Thyroid gland (tissue), 4 donors: ENCODE measurements around the gene DOLK. TPM values are rescaled to one million over a fixed set of nuclear protein-coding genes. Genes with fewer than 3 reads are reported as not detected.
"Not testable (repeated sequence)": the region's sequence is repeated elsewhere in the genome, so short reads cannot be mapped to it uniquely, and the experiment has no call there.

Source experiments
- DNase-seq, 2 donors: peaks; one replicate each; pipeline ENCODE4 v3.0.0-alpha.2; 2019
- H3K27ac ChIP-seq, 3 donors: fragments of 200-600 bp; sonication (generic); 1 replicate in 2 of 3; 2 replicates in 1 of 3; pipeline ENCODE4 v1.5.1; 2016 to 2019; ENCODE audit warnings: mild to moderate bottlenecking in 1 of 3, moderate library complexity in 1 of 3
- H3K27me3 ChIP-seq: fragments of 200-600 bp; sonication (generic); one replicate; pipeline ENCODE4 v1.5.1; 2019
- H3K36me3 ChIP-seq, 2 donors: fragments of 200-600 bp; sonication (generic); one replicate each; pipeline ENCODE4 v1.5.1; 2016 to 2019
- H3K4me1 ChIP-seq, 2 donors: fragments of 200-600 bp; sonication (generic); one replicate each; pipeline ENCODE4 v1.5.1; 2017 to 2019
- H3K4me3 ChIP-seq, 3 donors: fragments of 200-600 bp; sonication (generic); replicated peaks in 1 of 3; 1 replicate in 2 of 3; 2 replicates in 1 of 3; pipeline ENCODE4 v1.5.1; 2016; ENCODE audit warnings: mild to moderate bottlenecking in 1 of 3
- H3K9me3 ChIP-seq: fragments of 200-600 bp; sonication (generic); one replicate; pipeline ENCODE4 v1.5.1; 2017
- POLR2A ChIP-seq, 2 donors: fragments of 450-650 bp; IDR thresholded peaks; one replicate each; pipeline ENCODE4 v1.6.1; 2017; ENCODE audit warnings: antibody characterized with exemption in 2 of 2, mild to moderate bottlenecking in 2 of 2, moderate library complexity in 1 of 2
- WGBS, 2 donors: methylation state at CpG; one replicate each; pipeline ENCODE4 v1.1.5; 2017; 5-methylcytosine and 5-hydroxymethylcytosine counted together
- intact Hi-C: fragments of 100-400 bp; cut with DNase I; formaldehyde crosslinking; loops from one replicate; pipeline ENCODE4 v1.15.1; 2023
- total RNA-seq, 4 donors: library from RNA; depleted of rRNA; stranded (reverse); fragments of >200 nt; gene quantifications; one replicate each; pipeline ENCODE4 v1.2.3, GENCODE V29; 2016
- TF ChIP-seq, protein P1 (sequence below), 6 experiments: fragments of 200-600 bp in 3 of 6; fragments of 450-650 bp in 3 of 6; sonication (generic) in 3 of 6; IDR thresholded peaks; one replicate each; pipeline ENCODE4 v1.5.1; 2016 to 2019; ENCODE audit warnings: antibody characterized with exemption in 6 of 6, mild to moderate bottlenecking in 2 of 6, inconsistent platforms in 1 of 6, moderate library complexity in 1 of 6

DOLK gene
- total RNA-seq, 4 donors from 2014 or later = 21.1 to 25.2 (median 22.2) TPM

GRCh38 chr9:128983536-128983935 lies 36.1 kb upstream of the DOLK start:
- Histone ChIP-seq H3K4me1 (no peaks in the 10 kb centered on the region), H3K27ac (no peak overlapping the region), H3K4me3 (no peak overlapping the region), H3K27me3 (no peaks in the 10 kb centered on the region), H3K9me3 (no peaks in the 10 kb centered on the region), H3K36me3 (peaks cover 57 to 90% of the 10 kb centered on the region in 2 donors)
- TF ChIP-seq, protein P1, sequence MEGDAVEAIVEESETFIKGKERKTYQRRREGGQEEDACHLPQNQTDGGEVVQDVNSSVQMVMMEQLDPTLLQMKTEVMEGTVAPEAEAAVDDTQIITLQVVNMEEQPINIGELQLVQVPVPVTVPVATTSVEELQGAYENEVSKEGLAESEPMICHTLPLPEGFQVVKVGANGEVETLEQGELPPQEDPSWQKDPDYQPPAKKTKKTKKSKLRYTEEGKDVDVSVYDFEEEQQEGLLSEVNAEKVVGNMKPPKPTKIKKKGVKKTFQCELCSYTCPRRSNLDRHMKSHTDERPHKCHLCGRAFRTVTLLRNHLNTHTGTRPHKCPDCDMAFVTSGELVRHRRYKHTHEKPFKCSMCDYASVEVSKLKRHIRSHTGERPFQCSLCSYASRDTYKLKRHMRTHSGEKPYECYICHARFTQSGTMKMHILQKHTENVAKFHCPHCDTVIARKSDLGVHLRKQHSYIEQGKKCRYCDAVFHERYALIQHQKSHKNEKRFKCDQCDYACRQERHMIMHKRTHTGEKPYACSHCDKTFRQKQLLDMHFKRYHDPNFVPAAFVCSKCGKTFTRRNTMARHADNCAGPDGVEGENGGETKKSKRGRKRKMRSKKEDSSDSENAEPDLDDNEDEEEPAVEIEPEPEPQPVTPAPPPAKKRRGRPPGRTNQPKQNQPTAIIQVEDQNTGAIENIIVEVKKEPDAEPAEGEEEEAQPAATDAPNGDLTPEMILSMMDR (IDR thresholded peaks at IDR 0.05) = no peak
- no peak for TF ChIP-seq POLR2A (IDR thresholded peaks at IDR 0.05)
- DNase-seq = no peak
- 97 to 98% methylated on average over 8 of the region's 8 CpGs for WGBS, 2 donors
- intact Hi-C loops = no loop called here

GRCh38 chr9:128979111-128979510 lies 31.7 kb upstream of the DOLK start:
- 91 to 95% methylated on average over 3 of the region's 3 CpGs for WGBS, 2 donors
- TF ChIP-seq, protein P1 (IDR thresholded peaks at IDR 0.05) = no peak
- no peak for TF ChIP-seq POLR2A (IDR thresholded peaks at IDR 0.05)
- no peaks in the 10 kb centered on the region for H3K27me3 ChIP-seq
- no peaks in the 10 kb centered on the region for H3K4me1 ChIP-seq
- no peak overlapping the region for H3K27ac ChIP-seq
- no peak for DNase-seq
- intact Hi-C loops = no loop called here
- H3K36me3 ChIP-seq = peaks cover 46 to 69% of the 10 kb centered on the region in 2 donors
- H3K9me3 ChIP-seq = no peaks in the 10 kb centered on the region
- no peak overlapping the region for H3K4me3 ChIP-seq

DNA sequence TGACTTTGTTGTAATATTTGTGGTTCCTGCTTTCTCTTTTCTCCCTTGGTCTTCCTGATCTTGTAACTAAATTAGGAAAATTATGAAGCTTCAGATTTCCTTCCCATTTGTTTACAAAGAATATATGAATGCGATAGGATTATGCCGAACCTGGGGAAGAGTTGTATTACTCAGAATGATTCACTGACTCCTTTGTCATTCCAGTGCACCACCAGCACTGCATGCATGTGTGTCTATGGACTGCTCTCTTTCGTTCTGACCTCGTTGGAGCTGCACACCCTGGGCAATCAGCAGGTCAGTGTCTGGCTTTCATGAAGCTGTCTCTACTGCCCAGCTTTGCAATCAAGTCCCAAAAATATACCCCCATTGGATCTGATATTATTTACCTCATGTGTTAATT lies 25.6 kb upstream of the DOLK start:
- DNase-seq = no peak
- TF ChIP-seq, protein P1 (IDR thresholded peaks at IDR 0.05) = no peak
- no peak for TF ChIP-seq POLR2A (IDR thresholded peaks at IDR 0.05)
- intact Hi-C loops = no loop called here
- H3K36me3 ChIP-seq = peaks cover 48 to 70% of the 10 kb centered on the region in 2 donors
- no peak overlapping the region for H3K27ac ChIP-seq
- H3K27me3 ChIP-seq = no peaks in the 10 kb centered on the region
- no peaks in the 10 kb centered on the region for H3K9me3 ChIP-seq
- no peak overlapping the region for H3K4me3 ChIP-seq
- 90 to 92% methylated on average over 4 of the region's 4 CpGs for WGBS, 2 donors
- H3K4me1 ChIP-seq = no peaks in the 10 kb centered on the region

GRCh38 chr9:128969491-128969890 lies 22.1 kb upstream of the DOLK start:
- 94 to 96% methylated on average over 5 of the region's 5 CpGs for WGBS, 2 donors
- Histone ChIP-seq H3K36me3 (peaks cover 43 to 51% of the 10 kb centered on the region in 2 donors), H3K4me1 (no peaks in the 10 kb centered on the region), H3K27me3 (no peaks in the 10 kb centered on the region), H3K27ac (no peak overlapping the region), H3K4me3 (no peak overlapping the region), H3K9me3 (no peaks in the 10 kb centered on the region)
- intact Hi-C loops = no loop called here
- TF ChIP-seq POLR2A (IDR thresholded peaks at IDR 0.05) = no peak
- TF ChIP-seq, protein P1 (IDR thresholded peaks at IDR 0.05) = no peak
- DNase-seq = no peak

DNA sequence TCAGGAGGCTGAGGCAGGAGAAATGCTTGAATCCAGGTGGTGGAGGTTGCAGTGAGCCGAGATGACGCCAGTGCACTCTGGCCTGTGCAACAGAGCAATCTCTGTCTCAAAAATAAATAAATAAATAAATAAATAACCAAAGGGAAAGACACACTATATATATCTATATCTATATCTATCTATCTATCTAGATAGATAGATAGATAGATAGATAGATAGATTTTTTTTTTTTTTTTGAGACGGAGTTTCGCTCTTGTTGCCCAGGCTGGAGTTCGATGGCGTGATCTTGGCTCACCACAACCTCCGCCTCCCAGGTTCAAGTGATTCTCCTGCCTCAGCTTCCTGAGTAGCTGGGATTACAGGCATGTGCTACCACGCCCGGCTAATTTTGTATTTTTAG lies 14.0 kb upstream of the DOLK start:
- peaks cover 21 to 42% of the 10 kb centered on the region in 2 donors for H3K36me3 ChIP-seq
- H3K9me3 ChIP-seq, intact Hi-C loops, H3K4me3 ChIP-seq, H3K4me1 ChIP-seq, H3K27me3 ChIP-seq, DNase-seq, H3K27ac ChIP-seq: not testable (repeated sequence)
- WGBS, 2 donors = 93 to 98% methylated on average over 9 of the region's 9 CpGs

DNA sequence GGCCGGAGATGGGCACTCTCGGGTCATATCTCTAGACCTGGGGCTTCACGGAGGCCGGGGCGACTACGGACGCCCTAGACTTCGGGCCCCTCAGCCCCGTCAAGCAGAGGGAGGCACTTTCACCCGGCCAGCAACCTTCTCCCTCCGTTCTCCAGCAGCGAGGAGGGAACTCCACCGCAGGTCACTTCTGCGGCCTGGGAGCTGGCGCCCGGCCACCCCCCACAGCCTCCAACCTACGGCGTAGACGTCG lies 201 bp downstream of the DOLK start:
- no peak for DNase-seq
- WGBS, 2 donors = 0% methylated on average over 4 to 13 of the region's 20 CpGs
- H3K36me3 ChIP-seq = no peaks in the 10 kb centered on the region

More for the DNA sequence above, 201 bp downstream of the DOLK start:
- intact Hi-C loops = no loop called here
- TF ChIP-seq POLR2A (IDR thresholded peaks at IDR 0.05) = no peak
- TF ChIP-seq, protein P1 (IDR thresholded peaks at IDR 0.05) = no peak
- Histone ChIP-seq H3K9me3 (no peaks in the 10 kb centered on the region), H3K4me1 (peaks cover 11 to 19% of the 10 kb centered on the region in 2 donors), H3K4me3 (peak overlapping the region; percentile 57 to 78 (median 69)), H3K27ac (peak overlapping the region; percentile 51 to 90 (median 84)), H3K27me3 (no peaks in the 10 kb centered on the region)
